ENCODE measurements around the gene CXXC5.

GRCh38 chr5:139641116-139642080, 6.8 kb upstream of the CXXC5 start:
- TF ChIP-seq CTCF (IDR thresholded peaks at IDR 0.05; ENCODE audit: poor library complexity, severe bottlenecking) (no peak), EP300 (conservative IDR thresholded peaks at IDR 0.05; ENCODE audit: poor library complexity, severe bottlenecking) (no peak), RAD21 (conservative IDR thresholded peaks at IDR 0.05) (no peak), REST (IDR thresholded peaks at IDR 0.05; ENCODE audit: borderline replicate concordance) (no peak), POLR2AphosphoS5 (IDR thresholded peaks at IDR 0.05) (no peak)

Measured in neural cell (in vitro differentiated cells).